Inferior parietal cortex (tissue), 1 donor: ENCODE results near the gene SORBS1.

Source experiments
- DNase-seq: peaks from one replicate; pipeline ENCODE4 v3.0.0-alpha.2; 2016; ENCODE audit errors: extremely low spot score

The SORBS1 gene

DNA sequence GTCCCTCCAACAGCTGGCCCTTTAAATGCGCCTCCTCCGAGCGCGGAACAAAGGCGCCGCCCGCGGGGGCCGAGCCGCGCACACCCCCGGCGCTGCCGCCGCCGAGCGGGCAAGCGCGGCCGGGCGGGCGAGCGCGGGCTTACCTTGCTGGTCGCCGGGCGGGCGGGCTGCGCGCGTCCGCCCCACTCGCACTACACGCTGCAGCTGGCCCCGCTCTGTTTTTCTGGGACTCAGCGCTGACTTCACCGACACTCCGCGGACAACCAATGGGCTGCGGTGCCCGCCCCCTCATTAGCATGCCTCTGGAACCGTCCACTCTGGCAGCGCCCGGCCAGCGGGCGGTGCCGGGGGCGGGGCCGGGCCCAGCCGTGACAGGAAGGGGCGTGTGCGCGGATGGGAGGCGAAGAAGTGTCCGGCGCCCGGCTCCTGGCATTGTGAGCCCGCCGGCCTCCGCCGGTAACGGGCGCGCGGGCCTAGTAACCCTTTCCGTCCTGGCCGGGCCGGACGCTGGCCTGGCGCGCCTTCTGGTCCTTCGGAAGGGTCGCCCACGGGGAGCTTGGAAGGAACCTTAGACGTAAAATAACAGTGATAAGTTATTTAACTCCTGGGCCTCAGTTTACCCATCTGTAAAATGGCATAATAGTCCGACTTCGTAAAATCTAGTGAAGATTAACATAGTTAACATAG, at the start of gene SORBS1:
TSS of gene SORBS1 (minus strand) at position 195 of the 687 bp plus-strand sequence. CDS start 120,236 bp downstream, outside the sequence.
- DNase-seq: peak; percentile 94

DNA sequence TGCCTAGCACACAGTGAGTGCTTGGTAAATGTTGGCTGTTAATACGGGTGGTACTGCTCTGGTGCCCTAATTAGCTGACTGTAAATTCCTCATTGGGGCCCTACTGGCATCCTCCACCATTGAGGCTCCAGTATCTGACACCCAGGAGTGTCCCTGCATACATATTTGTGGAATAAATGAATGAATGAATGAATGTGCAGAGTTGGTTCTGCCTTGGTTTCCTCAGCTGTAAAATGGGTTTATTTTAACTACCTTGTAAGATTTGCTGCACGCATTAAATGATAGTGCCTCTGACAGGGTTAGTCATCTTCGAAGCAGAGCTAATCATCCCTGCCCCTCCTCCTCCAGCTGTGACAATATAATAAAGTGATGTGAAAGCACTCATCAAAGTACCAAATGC, 49.6 kb upstream of the SORBS1 start:
- no peak for DNase-seq

DNA sequence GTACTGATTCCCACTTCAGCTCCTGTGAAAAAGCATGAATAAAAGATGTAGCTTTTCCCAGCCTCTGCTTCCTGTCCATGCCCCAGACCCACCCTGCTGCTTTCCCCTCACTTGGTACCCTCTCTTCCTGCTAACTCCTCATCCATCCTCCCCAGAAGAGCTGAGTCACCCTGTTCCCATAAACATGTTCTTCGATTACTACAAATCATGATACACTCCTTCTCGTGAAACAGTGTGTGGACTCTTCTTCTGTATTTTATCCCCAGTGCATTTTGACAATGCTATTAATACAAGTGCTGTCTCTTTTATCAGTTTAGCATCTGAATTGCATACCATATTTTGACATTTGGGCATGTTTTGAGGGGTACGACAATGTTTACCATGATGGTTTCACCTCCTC, 45.8 kb upstream of the SORBS1 start:
- no peak for DNase-seq

DNA sequence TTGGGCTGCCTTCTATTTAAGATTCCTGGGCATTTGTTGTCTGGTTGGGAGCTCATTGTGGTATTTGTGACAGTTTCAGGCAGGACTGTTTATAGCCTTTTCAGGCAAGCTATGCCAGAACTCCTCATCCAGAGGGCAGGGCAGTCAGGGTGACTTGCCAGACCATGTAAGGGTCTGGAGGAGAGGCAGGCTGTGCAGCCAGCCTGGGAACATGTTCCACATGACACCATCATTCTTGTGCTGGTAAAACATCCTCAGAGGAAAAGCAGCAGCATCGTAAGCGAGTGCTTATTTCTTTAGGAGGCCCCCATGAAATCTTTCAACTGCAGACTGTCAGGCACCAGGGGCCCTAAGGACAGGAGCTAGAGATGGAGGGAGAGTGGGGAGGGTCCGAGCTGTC, 44.0 kb upstream of the SORBS1 start:
- no peak for DNase-seq

DNA sequence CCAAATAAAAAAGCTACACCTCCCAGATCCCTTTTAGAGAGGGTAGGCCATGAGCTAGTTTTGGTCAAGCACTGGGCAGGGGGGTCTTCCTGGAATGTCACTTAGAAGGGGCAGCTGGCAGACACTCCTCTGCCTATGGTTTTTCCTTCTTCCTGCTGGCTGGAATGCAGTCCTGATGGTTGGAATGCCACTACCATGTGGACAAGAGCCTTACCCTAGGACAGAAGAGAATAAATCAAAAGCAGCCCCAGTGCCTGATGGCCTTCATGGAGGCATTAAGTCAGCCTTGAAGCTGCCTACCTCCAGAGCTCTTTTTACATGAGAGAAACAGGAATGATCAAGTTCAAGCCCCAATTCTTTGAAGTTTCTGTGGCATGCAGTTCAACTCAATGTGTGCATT, 43.5 kb upstream of the SORBS1 start:
- DNase-seq: no peak

DNA sequence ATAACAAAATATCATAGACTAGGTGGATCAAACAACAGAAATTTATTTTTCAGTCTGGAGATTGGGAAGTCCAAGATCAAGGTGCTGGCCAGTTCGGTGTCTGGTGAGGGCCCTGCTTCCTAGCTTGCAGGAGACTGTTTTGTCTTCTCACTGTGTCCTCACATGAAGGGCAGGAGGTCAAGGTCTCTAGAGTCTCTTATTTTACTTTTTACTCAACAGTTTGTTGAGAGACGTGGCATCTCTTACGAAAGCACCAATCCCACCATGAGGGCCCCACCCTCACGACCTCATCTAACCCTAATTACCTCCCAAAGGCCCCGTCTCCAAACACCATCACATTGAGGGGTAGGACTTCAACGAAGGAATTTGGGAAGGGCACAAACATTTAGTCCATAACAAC, 41.2 kb upstream of the SORBS1 start:
- DNase-seq: no peak

DNA sequence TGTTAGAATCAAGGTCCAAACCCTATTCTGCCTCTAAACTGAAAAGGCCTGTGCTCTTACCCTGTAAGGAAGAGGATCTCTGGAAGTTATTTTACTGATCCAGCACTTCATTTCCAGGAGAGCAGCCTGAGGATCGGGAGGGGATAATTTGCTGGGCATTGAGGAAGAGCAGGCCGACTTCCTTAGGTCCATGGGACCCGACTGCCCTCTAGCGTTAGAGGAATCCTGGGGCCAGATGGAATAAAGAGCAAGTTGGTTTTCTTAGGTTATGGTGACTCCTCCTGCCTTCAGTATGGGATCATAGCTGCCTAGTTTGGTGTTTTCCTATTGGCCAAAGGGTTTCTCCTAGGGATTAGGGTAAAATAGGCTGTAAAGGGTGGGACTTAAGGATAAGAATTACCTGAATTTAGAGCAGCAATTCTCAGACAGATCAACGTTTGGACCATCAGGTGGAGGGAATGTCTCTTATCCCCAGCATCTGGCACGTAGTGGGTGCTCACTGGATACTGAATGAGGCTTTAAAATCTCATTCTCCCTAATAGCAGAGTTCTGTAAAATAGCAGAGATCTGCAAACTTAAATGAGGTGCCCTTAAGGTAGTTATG, 40.0 kb upstream of the SORBS1 start:
- DNase-seq: peak; percentile 94

DNA sequence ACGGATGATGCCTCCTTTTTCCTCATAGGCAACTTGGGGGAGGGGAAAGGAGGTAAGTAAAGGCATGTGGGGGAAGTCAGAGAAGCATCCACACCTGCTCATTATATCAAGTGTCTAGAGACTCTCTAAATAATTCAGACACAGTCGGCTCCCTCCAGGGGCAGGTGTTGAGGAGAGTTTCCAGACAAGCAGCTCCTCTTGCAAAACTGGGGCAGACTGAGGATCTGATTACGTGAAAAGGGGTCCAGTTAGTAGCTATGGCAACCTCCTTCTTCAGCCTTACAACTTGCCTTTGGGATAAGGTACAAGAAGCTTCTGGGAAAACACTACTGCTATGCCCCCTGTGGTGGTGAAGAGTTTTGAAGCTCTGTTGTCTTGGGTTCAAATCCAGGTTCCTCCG, 39.0 kb upstream of the SORBS1 start:
- no peak for DNase-seq

DNA sequence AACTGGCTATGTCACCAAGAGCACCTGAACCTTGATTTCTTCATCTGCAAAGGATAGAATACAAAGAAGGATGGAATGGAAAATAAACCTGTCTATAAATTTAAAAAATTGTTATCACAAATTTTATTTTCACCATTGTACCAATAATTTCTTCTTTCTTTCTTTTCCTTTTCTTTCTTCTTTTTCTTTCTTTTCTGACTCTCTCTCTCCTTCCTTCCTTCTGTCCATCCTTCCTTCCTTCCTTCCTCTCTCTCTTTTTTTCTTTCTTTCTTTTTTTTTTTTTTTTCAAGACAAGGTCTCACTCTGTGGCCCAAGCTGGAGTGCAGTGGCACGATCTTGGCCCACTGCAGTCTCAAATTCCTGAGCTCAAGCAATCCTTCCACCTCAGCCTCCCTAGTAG, 36.6 kb upstream of the SORBS1 start:
- DNase-seq: no peak

DNA sequence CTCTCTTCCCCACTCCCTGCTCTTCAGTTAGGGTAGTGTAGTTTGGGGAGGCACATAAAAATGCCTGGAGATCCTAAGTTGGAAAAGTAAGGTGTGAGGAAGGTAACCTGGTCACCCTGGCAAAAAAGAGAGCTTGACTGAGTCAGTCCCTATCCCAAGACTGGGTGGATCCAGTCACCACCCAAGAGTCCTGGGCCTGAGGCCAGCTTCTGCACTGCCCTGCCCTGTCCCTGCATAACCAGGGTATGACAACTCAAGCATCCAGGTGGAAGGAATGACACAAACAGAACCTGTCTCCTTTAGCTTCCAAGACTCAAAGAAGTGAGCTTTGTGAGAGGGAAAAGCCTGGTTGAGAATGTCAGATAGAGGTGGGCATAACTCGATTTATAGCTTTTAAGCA, 26.9 kb upstream of the SORBS1 start:
- no peak for DNase-seq

DNA sequence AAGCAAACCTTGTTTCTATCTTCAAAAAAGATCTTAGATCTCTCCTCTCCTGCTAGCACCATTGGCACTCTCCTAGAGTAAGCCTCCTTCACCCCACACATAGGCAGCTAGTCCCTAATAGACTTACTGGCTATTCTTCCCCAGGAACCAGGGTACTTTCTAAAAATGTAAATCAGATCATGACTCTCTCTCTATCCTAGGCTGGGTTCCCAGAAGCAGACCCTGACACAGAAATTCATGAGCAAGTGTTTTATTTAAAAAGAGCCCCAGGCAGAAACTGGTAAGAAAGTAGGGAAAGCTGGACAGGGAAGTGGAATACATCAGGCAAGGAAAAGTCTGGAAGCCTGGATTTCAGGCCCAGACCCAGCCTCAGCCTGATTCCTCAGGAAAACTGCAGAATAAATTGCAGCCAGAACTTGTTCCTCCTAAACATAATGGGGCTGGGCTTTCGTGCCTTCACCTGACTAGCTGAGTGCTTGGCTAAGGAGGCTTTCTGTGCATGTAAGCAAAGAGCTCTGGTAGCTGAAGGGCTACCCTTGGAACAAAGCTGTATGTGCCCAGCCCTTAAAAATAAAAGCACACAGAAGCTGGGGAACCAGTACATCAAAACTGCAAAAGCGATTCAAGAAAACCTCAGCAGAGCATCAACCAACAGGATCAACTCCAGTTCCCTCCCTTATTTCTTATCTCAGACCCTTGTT, 18.8 kb upstream of the SORBS1 start:
- no peak for DNase-seq

DNA sequence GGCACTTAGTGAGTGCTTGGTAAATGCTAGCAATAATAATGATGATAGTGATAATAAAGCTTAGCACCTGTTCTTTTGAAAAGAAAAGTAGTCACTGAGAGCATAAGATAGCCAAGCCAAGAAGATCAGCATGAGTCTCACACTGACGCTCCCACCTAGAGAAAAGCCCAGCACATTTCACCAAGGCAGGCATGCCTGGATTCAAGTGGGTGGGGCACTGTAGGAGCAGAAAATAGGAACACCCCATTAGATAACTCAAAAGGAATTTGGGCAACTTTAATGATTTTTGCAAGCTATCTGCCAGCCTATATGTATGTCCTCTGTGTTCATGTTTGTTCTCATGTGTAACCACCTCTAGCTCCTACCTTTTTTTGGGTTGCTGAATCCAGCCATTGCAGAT, 18.1 kb upstream of the SORBS1 start:
- no peak for DNase-seq

DNA sequence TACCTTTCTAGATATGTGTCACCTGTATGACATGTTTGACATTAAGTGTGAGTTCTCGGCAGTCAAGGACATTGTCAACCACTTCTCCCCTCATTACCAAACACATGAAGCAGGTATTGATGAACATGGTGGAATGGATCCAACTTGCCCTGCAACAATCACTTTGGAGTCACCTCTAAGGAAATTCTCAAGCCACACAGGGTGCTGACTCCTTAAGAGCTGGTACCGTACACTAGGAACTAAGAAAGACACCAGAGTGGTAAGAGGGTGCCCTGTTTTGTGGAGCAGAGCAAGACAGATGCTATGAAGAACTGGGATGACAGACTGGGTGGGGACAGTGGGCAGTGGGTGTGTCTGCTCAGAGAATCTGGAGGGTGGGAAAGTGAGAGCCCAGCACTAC, 17.4 kb upstream of the SORBS1 start:
- no peak for DNase-seq

DNA sequence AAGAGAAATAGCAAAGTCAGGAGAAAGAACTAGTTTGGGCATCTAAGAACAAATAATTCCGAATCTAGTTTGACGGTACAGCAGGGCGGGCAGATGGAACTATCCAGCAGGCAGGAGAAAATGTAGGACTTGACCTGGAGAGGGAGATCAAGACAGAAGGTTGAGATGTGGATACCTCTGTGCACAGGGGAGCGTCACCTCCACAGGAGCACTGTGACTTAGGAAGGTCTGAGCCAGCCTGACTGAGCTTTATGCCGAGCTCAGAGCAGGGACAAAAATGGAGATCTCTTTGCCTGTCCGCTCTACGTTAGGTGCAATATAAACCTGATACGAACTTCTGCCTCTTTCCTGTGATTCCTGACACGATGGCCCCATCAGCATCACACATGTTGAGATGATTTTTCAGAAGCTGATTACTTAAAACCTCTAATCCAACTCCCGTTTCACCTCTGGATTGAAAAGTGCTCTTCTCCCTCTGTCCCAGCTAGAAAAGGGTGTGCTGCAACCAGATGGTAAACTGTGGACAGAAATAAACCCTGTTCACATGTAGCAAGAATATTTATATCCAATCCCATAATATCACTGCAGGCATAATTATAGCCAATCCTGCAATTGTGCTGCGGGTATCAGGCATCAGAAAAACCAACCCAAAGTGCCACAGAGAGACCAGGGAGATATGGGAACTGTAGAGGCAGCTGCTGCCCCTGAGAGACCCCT, 13.6 kb upstream of the SORBS1 start:
- DNase-seq: no peak

DNA sequence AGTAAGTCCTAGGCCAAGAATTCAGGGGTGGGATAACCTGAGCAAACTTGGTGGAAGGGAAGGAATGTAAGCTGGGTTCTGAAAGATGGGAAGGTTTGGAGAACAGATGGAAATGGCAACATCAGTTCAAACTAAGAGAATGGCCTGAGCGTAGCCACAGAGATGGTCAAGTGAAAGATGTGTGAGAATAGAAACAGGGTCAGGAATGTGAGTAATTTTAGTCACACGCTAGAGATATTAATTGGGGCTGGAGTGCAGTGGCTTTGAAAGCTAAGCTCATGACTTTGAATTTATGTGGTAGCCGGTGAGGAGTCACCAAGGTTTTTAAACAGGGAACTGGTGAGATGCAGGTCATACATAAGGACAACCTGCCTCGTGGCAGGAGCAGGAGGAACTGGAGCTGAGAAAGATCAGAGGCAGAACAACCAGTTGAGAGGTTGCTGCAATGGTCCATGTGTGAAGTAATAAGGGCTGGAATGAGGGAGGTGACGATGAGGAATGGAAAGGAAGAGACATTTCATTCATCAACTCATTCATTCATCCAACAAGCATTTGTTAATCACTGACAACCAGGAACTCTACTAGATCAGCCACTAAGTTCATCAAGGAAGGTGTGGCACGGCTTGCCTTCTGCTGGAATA, 12.9 kb upstream of the SORBS1 start:
- DNase-seq: no peak

DNA sequence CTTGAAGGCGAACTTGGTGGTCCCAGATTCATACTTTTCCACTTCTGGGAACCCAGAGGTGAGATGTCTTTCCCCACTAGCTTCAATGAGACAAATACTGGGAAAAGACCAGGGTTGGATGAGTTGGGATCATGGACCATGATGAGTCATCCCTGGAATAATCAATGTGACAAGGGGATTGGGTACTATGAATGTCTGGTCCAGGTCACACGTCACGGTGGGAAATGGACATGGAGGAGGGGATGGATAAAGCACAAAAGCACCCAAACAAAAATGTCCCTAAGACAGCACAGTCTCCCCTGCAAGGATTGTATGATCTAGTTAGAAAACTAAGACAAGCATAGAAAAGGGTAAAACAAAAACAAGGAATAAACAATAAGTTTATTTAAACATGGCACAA, 12.4 kb upstream of the SORBS1 start:
- no peak for DNase-seq

DNA sequence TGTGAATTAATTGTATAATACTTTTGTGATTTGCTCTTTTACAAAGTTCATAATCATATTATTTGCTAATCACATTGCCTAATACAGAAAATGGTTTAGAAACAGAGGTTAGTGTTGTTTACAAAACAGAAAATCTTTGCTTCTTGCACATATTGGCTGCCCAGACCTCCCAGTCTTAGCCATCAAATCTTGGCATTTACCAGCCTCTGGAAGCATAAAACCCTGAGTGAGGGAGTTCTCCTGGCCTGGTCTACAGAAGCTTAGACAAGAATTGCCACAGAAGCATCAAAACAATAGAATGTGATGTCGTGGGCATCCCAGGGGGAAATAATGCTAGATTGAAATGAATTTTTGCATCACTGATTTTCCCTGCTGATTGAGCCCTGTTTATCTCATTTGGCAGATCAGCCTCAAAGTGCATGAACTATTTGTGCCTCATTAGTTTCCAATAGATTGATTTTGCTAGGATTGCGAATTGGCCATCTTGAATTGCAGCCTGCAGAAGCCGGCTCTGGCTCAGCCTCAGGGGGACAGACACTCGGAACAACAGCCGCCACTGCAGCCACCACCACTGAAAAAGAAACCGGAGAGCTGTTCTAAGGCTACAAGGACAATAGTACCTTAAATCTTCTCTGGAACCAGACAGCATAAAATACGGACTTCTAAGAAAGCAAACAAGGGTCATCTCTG, 11.1 kb upstream of the SORBS1 start:
- no peak for DNase-seq

DNA sequence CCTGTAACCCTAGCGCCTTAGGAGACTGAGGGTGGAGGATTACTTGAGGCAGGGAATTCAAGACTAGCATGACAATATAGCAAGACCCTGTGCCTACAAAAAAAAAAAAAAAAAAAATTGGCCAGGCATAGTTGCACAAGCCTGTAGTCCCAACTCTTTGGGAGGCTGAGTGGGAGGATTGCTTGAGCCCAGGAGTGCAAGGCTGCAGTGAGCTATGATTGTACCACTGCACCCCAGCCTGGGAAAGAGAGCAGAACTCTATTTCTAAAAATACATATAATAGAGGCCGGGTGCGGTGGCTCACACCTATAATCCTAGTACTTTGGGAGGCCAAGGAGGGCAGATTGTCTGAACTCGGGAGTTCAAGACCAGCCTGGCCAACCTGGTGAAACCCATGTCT, 10.2 kb upstream of the SORBS1 start:
- DNase-seq: no peak

DNA sequence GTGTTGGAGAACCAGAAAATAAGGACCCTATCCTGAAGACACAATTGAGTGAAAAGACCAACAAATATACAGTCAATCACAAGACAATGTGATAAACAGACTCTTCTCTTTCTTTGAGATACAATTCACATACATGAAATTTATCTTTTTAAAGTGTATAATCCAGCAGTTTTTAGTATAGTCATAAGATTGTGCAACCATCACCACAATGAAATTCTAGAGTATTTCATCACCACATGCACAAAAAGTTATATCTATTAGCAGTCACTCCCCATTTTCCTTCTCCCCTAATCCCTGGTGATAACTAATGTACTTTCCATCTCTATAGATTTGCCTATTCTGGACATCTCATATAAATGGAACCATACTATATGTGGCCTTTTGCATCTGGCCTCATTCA, 8.2 kb upstream of the SORBS1 start:
- DNase-seq: no peak

DNA sequence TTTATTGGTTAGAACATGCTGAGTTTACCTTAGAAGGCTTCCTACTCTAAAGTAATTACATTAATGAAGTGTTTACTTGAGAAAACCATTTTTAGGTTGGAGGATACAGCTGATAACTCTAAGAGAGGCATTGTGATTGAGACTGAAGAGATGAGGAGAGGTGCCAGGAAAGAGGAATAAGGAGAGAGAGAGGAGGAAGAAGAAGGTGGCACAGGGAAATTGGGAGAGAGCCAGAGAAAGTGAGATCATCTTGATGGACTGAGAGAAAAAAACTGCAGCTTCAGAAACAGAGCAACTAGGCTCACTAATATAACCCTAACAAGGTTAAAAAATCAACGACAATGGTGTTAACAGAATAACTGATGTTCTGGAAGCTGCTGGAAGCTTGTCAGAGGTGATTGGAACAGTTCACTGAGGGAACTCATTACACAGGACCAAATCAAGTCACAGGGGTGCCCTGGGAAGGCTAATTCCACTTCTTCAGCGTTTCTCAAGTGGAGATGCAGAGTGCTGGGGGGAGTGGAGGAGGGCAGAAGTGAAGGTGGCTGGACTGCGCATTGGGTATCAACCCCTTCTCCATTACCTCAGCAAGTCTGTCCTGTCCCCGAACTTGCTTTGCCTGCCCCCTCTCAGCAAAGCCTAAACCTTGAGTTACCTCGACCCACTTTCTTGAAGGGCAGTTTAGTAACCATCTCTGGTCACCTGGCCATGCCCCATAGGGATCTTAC, 6.9 kb upstream of the SORBS1 start:
- no peak for DNase-seq

DNA sequence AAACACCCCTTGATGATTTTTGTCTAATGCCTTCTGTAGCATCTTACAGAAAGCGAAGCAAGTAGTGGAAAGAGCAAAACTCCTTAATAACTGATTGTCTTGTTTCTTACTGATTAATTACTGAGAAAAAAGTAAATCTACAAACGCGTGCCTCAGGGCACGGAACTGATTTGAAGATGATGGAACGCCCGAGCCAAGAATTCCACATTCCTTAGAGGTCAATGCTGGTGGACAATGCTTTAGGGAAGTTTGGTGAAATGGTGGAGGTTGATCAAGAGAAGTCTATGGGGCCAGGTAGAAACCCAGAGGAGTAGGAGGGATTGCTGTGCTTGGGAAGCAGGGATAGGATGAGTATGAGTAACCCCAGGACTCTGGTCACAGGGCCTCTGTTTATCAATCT, 5.0 kb upstream of the SORBS1 start:
- no peak for DNase-seq
